ENCODE measurements around the gene GUK1.
"Not testable (repeated sequence)": the region's sequence is repeated elsewhere in the genome, so short reads cannot be mapped to it uniquely, and the experiment has no call there.

- not testable (repeated sequence) for TF ChIP-seq CREB1 (CRISPR knock-in tag; IDR thresholded peaks at IDR 0.05; ENCODE audit: low read depth); CTCF (conservative IDR thresholded peaks at IDR 0.05; ENCODE audit: low read depth in 2 of 2); REST (IDR thresholded peaks at IDR 0.05; ENCODE audit: unreplicated experiment); POLR2AphosphoS5 (IDR thresholded peaks at IDR 0.05; ENCODE audit: low read depth)
Observed at GRCh38 chr1:228111315-228111714, 28.8 kb upstream of the GUK1 start.

All from GM23338 (cell line).